Choroid plexus epithelial cell (primary cell): ENCODE results near the gene SMDT1.
"Not testable (repeated sequence)": the region's sequence is repeated elsewhere in the genome, so short reads cannot be mapped to it uniquely, and the experiment has no call there.

ENCODE experiments used
- DNase-seq: peaks from one replicate; pipeline ENCODE4 v3.0.0-alpha.2; 2010; ENCODE audit warnings: low read depth
- H3K4me3 ChIP-seq: 2 replicates; pipeline ENCODE4 v1.5.1; 2011; ENCODE audit warnings: low read depth, mild to moderate bottlenecking, control low read depth, low read length, moderate library complexity
- CTCF ChIP-seq: conservative IDR thresholded peaks from 2 replicates; pipeline ENCODE4 v1.5.1; 2011; ENCODE audit warnings: low read depth, mild to moderate bottlenecking, control low read depth, inconsistent platforms, low read length, moderate library complexity

The SMDT1 gene

DNA sequence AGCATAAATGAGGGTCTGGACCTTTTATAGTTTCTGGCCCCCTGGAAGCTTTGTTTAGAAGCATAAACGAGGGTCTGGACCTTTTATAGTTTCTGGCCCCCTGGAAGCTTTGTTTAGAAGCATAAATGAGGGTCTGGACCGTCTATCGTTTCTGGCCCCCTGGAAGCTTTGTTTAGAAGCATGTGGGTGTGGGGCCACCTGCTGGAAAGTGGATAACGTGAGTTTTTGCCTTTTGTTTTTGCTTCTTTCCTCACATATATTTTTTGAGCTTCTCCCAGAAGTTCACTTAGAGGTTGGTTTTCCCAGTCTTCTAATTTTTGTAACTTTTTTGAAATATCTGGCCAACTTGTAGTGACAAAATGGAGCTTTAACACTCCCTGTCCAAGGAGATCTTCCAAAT is 33.3 kb downstream of the SMDT1 start:
- peak; percentile 38 for DNase-seq
- not testable (repeated sequence) for H3K4me3 ChIP-seq
- TF ChIP-seq CTCF, result peak; percentile 45

DNA sequence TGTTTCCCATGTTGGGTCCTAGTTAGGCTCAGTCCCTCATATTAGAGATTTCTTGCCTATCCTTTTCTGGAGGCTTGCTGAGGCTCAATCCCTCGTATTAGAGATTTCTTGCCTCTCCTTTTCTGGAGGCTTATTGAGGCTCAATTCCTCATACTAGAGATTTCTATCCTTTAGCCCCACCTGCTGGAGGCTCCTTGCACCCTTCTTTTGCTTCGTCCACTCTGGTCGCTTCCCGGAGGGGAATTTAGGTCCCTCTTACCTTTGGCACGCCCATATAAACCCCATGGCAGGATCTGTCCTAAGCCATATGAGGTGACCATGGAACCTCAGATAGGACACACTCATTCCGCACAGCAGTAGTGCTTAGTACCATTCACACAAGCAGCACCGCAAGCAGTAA is 35.2 kb downstream of the SMDT1 start:
- H3K4me3 ChIP-seq, result no peak overlapping the region
- TF ChIP-seq CTCF, result peak; percentile 55
- DNase-seq, result peak; percentile 39

GRCh38 chr22:42115420-42115830 is 35.9 kb downstream of the SMDT1 start:
- DNase-seq, H3K4me3 ChIP-seq: not testable (repeated sequence)

GRCh38 chr22:42116848-42117424 is 37.4 kb downstream of the SMDT1 start:
- peak; percentile 38 for DNase-seq
- no peak overlapping the region for H3K4me3 ChIP-seq
- TF ChIP-seq CTCF, result no peak

- not testable (repeated sequence) for H3K4me3 ChIP-seq, DNase-seq
Observed at GRCh38 chr22:42120231-42121021, 40.9 kb downstream of the SMDT1 start.

DNA sequence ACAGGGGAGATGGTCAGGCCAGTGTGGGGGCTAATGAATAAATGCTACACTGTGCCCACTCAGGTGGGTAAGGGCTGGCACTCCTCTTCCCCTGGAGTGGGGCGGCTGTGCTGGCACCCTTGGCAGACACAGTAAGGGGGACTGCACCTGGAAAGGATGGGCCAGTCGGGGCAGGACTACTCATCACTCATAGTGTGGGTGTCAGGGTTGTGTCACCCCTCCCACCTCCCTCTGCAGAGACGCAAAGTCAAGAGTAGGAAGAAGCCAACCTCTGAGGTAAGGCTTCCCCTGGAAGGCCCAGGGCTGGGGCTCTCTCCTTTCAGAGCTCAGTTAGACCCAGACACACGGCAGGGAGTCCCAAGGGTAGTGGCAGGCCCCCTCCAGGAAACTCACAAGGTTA is 44.0 kb downstream of the SMDT1 start:
- H3K4me3 ChIP-seq, DNase-seq: not testable (repeated sequence)

DNA sequence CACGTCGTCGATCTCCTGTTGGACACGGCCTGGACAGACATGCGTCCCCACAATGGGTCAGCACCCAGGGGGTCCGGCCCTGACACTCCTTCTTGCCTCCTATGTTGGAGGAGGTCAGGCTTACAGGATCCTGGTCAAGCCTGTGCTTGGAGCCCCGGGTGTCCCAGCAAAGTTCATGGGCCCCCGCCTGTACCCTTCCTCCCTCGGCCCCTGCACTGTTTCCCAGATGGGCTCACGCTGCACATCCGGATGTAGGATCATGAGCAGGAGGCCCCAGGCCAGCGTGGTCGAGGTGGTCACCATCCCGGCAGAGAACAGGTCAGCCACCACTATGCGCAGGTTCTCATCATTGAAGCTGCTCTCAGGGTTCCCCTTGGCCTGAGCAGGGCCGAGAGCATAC is 48.1 kb downstream of the SMDT1 start:
- no peak for TF ChIP-seq CTCF
- DNase-seq, result no peak
- H3K4me3 ChIP-seq, result no peak overlapping the region

DNA sequence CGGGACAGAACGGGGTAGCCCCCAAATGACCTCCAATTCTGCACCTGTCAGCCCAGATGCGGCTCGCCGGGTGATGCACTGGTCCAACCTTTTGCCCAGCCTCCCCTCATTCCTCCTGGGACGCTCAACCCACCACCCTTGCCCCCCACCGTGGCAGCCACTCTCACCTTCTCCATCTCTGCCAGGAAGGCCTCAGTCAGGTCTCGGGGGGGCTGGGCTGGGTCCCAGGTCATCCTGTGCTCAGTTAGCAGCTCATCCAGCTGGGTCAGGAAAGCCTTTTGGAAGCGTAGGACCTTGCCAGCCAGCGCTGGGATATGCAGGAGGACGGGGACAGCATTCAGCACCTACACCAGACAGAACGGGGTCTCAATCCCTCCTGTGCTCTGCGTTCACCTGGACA is 48.5 kb downstream of the SMDT1 start:
- H3K4me3 ChIP-seq, result not testable (repeated sequence)

GRCh38 chr22:42128776-42129694 is 49.5 kb downstream of the SMDT1 start:
- H3K4me3 ChIP-seq, DNase-seq: not testable (repeated sequence)

More for the DNA sequence above, 48.5 kb downstream of the SMDT1 start:
- not testable (repeated sequence) for DNase-seq

DNA sequence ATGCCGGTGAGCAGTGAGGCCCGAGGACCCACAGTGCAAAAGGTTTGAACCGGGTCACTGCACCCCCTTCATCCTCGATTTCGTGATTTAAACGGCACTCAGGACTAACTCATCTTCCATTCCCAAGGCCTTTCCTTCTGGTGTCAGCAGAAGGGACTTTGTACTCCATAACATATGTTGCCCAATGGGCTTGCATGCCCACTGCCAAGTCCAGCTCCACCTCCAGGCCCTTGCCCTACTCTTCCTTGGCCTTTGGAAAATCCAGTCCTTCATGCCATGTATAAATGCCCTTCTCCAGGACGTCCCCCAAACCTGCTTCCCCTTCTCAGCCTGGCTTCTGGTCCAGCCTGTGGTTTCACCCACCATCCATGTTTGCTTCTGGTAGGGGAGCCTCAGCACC is 50.7 kb downstream of the SMDT1 start:
- DNase-seq, H3K4me3 ChIP-seq: not testable (repeated sequence)

DNA sequence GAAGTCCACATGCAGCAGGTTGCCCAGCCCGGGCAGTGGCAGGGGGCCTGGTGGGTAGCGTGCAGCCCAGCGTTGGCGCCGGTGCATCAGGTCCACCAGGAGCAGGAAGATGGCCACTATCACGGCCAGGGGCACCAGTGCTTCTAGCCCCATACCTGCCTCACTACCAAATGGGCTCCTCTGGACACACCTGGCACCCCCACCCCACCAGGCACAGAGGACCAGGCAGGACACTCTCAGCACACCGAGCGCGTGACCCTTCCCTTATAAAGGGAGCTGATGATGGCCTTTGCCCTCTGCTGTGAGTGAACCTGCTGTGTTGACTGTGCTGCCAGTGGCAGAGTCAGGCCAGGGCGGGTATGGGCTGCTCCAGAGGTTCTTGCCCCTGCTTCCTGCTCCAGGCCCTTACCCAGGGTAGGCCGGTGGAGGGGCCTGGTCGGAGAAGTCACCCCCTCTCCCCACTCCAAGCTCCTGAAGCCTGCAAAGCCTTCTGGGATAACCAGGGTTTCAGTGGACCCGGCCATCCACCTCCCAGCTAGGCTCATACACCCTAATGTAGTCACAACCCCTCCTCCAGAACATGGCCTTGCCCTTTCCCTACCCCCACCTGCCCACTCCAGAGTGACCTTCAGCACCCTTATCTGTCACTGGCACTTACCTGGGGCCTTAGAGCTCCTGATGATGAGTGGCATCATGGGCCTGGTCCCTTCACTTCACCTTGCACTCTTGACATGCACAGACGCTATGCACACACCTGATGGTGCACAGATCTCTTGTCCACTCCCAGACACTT is 51.3 kb downstream of the SMDT1 start, which contains the start of gene CYP2D6:
TSS of gene CYP2D6 (minus strand) at position 172 of the 793 bp plus-strand sequence. CDS start at position 153, 19 bp downstream.
- not testable (repeated sequence) for DNase-seq, H3K4me3 ChIP-seq
